GM18873 (cell line): ENCODE data around the gene RPSA.
"Not testable (repeated sequence)": the region's sequence is repeated elsewhere in the genome, so short reads cannot be mapped to it uniquely, and the experiment has no call there.

ENCODE experiments used
- ATAC-seq: cut with Tn5 transposase; IDR thresholded peaks from one replicate; pipeline ENCODE4 v1.9.1; 2021; ENCODE audit warnings: mild to moderate bottlenecking, moderate library complexity, moderate number of reproducible peaks; ENCODE audit not compliant: unreplicated experiment, low FRiP score

Gene RPSA

DNA sequence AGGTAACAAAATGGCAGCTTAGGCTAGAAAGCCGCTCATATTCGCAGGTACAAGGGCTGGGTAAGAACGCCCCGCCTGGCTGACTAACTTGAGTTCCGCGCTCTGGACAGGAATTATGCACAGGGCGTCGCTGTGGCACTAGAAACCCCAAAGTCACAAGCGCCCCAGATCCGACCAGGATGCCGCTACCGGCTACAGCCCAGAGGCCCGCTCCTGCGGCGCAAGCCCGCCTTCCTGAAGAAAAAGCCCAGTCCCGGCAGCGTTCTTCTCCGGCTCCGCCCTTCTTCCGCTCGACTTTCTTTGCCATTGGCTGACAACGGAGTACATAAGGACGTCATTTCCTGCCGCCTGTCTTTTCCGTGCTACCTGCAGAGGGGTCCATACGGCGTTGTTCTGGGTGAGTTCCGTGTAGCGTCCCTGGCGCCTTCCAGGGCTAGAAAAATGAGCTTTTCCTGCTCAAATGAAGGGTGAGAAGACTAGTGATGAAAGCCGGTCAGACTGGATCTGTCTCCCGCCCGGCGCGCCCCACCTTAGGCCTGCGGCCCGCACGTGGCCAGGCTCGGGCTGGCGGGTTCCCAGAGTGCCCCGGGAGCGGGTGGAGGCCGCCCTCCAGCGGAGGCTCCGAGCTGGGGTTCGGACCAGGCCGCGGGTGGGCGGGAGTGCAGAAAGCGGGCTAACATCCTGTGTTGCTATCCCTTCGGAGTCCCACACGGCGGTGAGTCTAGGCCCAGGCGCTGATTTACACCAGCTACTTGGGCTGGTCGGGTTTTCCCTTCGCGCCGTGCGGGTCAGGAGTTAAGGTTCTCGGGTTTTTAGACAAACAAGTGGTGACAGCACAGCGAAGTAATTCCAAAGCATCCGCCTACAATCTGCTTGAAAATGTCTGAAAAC lies at the start of gene RPSA:
RPSA (plus strand) TSS at position 353 of the 891 bp plus-strand sequence. CDS start 934 bp downstream, outside the sequence.
- peak; percentile 92 for ATAC-seq

GRCh38 chr3:39358333-39358732 lies 48.2 kb upstream of the RPSA start:
- ATAC-seq, result no peak

DNA sequence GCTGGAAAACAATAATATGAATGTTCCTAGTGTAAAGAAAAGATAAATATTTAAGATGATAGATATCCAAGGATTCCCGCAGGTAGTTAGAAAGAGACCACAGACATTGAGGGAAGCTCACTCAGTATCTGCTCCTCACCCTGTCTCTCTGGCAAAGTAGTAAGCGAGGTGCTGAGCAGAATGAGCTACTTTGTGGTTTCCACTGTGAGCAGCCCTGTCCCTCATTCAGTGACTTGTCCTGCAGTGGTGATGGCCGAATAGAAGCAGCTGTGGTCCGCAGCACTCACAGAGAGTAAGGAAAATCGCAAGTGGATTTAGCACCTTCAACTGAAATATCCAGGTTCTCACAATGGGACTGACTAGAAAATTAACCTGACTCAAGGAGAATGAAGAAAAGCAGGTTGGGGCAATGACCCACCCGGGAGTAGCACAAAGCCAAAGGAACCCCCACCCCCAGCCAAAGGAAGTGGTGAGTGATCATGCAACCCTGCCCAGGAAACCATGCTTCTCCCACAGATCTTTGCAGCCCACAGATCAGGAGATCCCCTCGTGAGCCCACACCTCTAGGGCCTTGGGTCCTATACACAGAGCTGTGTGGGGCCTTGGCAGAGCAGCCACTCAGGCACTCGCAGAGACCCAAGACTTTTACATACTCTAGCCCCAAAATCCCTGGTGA lies 45.1 kb upstream of the RPSA start:
- ATAC-seq, result peak; percentile 67

GRCh38 chr3:39362192-39362591 lies 44.3 kb upstream of the RPSA start:
- no peak for ATAC-seq

- no peak for ATAC-seq
These were observed 43.7 kb upstream of the RPSA start for GRCh38 chr3:39362812-39363211.

GRCh38 chr3:39370450-39370849 lies 36.1 kb upstream of the RPSA start:
- not testable (repeated sequence) for ATAC-seq

GRCh38 chr3:39372833-39373232 lies 33.7 kb upstream of the RPSA start:
- ATAC-seq, result no peak

DNA sequence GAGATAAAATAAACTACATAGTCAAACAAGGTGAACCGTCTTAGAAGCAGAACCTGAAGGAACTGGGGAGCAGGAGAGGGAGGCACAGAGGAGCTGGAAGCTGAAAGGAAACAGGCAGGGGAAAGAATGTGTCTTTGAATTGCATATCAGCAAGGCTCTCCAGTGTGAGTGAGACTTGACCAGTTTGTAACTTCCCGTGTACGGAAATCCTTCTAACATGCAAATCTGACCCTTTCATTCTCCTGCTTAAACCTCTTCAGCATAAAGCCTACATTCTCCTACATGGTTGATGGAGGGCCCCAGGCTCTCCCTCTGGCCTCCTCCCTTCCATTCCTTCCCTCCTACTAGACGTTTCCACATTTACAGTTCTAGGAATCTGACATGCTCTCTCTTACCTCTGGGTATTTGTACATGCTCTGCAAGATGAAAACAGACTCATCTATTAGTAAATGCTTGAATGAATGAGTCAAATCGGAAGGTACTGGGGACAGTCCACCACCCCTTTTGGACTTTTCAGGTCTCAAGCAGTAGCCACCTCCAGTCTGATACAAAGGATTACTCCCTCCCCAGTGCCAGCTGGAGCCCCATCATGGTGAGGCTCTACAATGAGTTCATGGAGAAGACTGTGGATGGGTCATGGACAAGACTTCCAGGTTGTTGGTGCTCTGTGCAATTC lies 29.4 kb upstream of the RPSA start:
- ATAC-seq, result peak; percentile 53

- no peak for ATAC-seq
These were observed 28.4 kb upstream of the RPSA start for GRCh38 chr3:39378088-39378487.

DNA sequence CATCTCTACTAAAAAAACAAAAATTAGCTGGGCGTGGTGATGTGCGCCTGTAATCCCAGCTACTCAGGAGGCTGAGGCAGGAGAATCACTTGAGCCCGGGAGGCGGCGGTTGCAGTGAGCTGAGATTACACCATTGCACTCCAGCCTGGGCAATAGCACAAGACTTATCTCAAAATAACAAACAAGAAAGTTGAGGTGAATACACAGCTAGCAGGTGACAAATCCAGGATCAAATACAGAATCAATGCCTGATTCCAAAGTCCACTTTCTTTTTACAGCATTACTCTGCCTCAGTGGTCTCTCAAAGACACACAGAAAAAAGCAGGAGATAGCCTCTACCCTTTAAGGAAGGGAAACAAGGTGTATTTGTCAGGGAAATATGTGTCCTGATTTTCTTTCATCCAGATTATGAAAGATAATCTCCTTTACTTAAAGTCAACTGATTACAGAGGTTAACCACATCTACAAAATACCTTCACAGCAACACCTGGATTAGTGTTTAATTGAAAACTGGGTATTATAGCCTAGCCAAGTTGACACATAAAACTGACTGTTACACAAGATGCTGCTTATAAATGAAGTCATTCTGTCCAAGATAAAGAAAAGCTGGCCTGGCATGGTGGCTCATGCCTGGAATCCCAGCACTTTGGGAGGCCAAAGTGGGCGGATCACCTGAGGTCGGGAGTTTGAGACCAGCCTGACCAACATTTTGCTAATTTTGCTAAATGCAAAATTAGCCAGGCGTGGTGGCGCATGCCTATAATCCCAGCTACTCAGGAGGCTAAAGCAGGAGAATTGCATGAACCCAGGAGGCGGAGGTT lies 27.4 kb upstream of the RPSA start:
- ATAC-seq, result no peak

DNA sequence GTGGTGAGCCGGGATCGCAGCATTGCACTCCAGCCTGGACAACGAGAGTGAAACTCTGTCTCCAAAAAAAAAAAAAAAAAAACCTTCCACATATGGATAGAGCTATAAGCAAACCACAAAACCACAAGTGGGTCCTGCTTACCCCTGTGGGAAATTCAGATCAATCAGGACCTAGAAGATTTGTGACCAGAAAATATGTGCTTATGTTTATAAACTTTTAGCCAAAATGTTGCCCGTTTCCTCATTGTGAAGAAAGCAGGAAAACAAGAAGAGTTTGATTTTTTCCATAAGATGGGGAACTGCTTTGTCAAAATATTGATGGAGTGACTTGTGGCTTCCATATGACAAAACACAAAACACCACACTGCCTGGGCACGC lies 26.8 kb upstream of the RPSA start:
- ATAC-seq, result no peak

GRCh38 chr3:39381432-39381831 lies 25.1 kb upstream of the RPSA start:
- no peak for ATAC-seq

DNA sequence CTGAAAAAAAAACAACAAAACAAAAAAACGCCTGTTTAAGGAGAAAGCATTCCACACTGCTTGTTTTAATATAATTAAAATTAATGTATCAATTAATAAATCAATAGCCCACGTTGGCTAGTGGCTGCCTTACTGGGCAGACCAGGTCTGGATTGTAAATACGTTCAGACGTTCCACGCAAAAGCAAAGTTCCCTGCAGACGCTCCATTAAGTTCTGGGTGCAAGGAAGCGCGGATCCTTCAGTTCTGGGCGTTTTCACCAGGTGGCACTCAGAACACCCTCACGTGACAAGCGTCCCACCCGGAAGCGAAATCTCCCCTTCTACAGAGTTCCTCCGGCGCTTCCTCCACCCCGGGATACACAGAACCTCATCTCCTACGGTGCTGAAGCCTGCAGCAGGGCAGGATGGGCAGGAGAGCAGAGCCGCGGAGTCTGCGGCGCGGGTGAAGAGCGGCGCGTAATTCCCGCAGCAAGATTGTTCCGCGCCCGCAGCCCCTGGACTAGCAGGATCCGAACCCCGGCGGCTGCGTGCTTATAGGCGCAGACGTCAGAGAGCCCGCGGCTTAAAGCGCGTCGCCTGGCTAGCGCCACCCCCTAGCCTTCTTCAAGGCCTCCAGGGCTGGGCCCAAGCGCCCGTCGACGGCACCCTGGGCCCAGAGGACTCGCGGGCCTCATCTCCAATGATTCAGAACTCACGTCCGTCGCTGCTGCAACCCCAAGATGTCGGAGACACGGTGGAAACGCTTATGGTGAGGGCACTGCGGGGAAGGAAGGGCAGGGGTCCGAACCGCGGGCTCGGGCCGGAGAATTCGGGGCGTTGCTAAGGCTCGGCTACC lies 23.3 kb upstream of the RPSA start, which contains the start of gene SLC25A38:
SLC25A38 (plus strand) TSS at position 326 of the 836 bp plus-strand sequence; CDS start at position 681, 355 bp downstream.
- peak; percentile 53 for ATAC-seq

DNA sequence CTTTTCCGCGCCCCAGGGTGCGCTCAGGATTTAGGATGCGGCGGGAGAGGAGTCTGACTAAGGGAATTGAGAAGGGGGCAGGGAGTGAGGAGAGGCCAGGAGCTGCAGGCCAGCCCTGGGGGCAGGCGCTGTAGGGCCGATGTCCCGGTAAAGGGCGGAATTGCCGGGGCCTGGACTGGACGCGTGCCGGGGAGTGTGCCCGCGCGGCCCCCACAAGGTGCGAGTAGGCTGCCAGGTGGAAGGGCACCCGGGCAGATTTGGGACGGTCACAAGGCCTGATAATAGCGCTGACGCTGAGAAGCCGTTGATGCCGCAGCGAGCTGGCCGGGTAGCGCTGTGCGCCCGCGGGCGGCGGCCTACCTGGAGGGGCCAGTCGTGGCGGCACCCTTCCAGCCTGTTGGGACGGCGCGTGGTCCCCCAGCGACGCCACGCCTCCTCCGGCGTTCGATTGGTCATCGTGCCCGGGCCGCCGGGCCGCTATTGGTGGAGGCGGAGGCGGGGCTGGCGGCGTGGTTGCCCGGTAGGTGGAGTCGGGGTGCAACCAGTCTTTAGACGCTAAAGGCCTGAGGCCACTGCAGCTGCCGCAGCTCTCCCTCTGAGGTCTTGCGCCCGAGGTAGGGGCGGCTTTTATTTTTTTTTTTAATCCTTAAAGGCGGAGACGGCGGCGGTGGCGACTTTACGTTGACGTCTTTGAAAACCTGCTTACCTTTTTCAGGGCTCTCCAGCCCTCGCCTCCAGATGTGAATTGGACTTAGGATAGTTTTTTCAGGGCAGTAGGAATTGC lies 22.4 kb upstream of the RPSA start:
- ATAC-seq, result peak; percentile 53

- no peak for ATAC-seq
These were observed 21.9 kb upstream of the RPSA start for GRCh38 chr3:39384665-39385000.

GRCh38 chr3:39385456-39386090 lies 20.9 kb upstream of the RPSA start:
- ATAC-seq, result no peak

DNA sequence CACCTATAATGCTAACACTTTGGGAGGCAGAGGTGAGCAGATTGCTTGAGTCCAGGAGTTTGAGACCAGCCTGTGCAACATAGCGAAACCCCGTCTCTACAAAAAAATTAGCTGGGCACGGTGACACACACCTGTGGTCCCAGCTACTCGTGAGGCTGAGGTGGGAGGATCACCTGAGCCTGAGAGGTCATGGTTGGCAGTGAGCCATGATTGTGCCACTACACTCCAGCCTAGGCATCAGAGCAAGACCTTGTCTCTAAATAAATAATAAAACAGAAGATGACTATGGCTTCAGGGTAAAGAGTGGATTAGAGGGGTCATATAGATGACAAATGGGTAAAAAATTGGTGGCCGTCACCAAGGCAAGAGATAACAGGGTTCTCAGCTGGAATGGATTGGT lies 20.2 kb upstream of the RPSA start:
- no peak for ATAC-seq

- ATAC-seq, result no peak
These were observed 19.0 kb upstream of the RPSA start for GRCh38 chr3:39387411-39387975.
